HFF-Myc (cell line): ENCODE measurements around the gene AUP1.

Experiments
- DNase-seq: peaks from one replicate; pipeline ENCODE4 v3.0.0-alpha.2; 2011; ENCODE audit warnings: low read depth; ENCODE audit errors: extremely low read depth
- H3K4me3 ChIP-seq: replicated peaks from 2 replicates; pipeline ENCODE4 v1.5.1; 2011; ENCODE audit warnings: low read depth, mild to moderate bottlenecking, control low read depth, low read length
- TF ChIP-seq, protein P1 (sequence below): IDR thresholded peaks from 2 replicates; pipeline ENCODE4 v1.5.1; 2012; ENCODE audit warnings: mild to moderate bottlenecking, low read depth, low read length, control low read depth; ENCODE audit errors: missing control alignments

The AUP1 gene

DNA sequence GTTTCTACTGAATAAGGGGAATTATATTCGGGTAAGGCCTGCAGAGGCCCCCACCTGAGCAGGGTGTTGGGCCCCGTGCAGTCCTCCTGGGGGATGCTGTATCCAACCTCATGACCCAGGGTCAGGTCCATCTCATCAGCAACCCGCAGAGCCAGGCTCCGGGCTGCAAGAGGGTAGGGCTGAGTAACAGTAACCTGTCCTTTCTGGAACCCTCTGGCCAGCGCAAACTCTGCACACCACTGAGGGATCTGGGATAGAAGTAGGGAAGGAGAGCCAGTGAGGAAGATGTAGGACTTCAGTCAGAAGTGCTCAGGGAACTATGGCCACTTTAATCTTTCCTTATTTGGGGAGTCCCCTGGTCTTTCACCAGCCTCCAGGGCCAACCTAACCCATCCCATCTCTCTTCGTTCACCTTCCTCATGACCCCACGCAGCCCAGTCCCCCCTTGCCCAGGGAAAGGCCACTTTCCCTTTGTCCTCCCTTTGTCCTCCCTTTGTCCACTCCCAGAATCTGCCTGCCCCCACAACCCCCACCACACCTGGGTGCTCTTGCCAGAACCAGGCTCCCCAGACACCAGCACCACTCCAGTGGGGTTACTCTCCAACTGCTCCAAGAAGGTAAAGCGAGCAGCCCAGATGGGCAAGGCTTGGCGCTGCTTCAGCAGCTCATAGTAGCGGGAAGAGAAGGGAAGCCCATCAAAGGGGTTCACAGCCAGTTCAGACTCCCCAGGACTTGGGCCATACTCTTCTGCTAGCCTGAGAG lies 4.4 kb downstream of the AUP1 start:
- no peak overlapping the region for H3K4me3 ChIP-seq
- no peak for DNase-seq
- TF ChIP-seq, protein P1, sequence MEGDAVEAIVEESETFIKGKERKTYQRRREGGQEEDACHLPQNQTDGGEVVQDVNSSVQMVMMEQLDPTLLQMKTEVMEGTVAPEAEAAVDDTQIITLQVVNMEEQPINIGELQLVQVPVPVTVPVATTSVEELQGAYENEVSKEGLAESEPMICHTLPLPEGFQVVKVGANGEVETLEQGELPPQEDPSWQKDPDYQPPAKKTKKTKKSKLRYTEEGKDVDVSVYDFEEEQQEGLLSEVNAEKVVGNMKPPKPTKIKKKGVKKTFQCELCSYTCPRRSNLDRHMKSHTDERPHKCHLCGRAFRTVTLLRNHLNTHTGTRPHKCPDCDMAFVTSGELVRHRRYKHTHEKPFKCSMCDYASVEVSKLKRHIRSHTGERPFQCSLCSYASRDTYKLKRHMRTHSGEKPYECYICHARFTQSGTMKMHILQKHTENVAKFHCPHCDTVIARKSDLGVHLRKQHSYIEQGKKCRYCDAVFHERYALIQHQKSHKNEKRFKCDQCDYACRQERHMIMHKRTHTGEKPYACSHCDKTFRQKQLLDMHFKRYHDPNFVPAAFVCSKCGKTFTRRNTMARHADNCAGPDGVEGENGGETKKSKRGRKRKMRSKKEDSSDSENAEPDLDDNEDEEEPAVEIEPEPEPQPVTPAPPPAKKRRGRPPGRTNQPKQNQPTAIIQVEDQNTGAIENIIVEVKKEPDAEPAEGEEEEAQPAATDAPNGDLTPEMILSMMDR, result no peak

DNA sequence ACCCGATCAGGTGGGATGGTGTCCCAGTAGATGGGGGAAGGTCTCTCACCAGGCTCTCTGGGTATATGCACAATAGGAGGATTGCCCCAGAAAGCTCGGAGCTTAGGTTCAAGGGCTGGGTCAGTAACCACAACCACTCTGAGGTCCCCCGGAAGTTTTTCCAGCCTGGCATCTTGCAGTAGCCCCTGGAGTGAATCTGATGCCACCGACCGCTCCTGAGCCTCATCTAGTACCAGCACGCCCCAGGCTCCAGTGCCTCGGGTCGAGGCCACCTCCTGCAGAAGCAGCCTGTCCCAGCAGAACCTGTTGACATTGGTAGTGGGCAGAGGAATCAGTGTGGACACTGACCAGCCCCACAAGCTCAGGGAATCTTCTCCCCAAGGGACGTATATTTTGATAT lies 5.5 kb downstream of the AUP1 start:
- no peak for DNase-seq
- no peak overlapping the region for H3K4me3 ChIP-seq
- TF ChIP-seq, protein P1, result no peak

DNA sequence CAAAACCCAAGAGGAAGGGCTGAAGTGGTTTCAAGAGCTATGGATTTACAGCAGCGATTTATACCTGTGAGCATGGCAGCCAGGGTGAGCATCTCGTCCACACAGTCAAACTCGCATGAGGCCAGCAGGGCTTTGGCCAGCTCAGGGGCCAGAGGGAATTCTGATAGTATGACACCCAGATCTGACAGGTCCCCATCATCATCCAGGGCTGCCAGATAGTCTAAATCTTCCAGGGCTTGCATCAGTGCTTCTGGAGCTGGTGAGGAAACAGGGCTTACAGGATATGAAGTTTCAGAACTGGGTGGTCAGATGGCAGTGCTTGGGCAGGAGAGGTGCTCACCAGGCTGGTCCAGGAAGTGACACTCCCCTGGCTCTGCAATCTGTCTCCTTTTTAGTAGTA lies 7.0 kb downstream of the AUP1 start:
- TF ChIP-seq, protein P1, result no peak
- no peak for DNase-seq
- no peak overlapping the region for H3K4me3 ChIP-seq

DNA sequence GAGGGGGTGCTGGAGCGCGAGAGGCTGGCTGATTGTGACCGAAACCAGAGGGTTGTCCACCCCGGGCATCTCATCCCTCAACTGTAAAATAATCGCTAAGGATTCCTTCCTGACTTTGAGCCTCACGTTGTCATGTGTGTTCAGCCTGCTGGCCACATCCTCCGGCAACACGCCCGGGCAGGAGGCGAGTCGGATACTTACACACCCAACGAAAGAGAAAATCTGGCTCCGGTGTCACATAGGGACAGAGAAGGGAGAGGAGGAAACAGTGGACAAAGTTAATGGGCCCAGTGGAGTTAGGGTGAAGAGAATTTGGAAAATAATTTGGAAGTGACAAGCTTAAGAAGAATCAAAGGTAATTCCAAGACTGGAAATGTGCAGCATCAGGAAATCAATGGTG lies 12.9 kb downstream of the AUP1 start:
- DNase-seq, result no peak
- H3K4me3 ChIP-seq, result no peak overlapping the region
- TF ChIP-seq, protein P1, result no peak

DNA sequence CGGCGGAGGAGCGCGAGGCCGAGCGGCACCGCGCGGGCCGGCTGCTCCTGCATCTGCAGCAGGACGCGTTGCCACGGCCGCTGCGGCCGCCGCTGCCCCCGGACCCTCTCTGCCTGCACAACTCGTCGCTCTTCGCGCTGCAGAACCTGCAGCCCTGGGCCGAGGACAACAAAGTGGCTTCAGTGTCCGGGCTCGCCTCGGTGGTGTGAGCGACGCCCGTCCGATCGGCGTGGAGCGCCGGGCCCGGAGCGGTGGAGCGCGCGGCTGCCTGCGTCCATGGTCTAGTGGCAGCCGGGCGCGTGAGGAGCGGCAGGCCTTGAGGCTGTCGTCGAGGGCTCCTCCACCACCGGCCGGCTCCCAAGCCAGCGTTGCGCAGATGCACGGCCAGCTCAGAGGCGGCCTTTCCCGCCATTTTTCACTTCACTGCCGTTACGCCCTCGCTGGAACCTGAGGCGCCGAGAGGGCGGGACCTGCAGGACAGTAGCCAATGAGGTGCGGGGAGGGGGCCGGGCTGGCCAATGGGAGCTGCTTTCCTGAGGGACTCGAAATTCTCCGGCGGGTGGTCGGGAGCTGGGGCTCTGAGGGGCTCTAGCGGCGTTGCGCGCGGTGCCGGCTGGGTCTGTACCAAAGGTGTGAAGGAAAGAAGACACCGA lies 13.4 kb downstream of the AUP1 start:
- TF ChIP-seq, protein P1, result no peak
- no peak for DNase-seq
- H3K4me3 ChIP-seq, result no peak overlapping the region

DNA sequence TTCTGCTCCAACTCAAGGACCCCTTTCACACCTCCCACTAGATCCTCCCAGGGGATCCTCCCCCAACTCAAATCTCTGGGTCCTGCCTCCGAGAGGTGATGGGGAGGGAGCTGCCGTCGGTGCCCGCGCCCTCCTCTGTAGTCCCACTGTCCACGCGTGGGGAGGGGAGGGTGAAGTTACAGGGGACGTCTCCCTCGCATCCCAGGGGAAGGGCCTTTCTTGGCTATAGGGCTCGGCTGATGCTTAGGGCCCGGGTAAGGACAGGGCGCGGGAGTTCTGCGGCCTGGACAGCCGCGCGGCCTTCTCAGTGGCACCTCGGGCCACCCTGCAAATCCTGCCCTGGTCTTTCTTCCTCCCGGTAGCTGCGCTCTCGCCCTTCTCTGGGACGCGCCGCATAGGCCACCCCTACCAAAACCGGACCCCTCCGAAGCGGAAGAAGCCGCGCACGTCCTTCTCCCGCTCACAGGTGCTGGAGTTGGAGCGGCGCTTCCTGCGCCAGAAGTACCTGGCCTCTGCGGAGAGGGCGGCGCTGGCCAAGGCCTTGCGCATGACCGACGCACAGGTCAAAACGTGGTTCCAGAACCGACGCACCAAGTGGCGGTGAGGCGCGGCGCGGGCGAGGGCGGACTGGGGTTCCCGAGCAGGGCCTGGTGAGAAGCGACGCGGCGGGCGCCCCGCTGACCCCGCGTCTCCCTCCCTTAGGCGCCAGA lies 14.1 kb downstream of the AUP1 start:
- no peak for DNase-seq
- no peak overlapping the region for H3K4me3 ChIP-seq
- TF ChIP-seq, protein P1, result no peak
